MG63 (cell line): ENCODE data around the gene MICB. TPM values are rescaled to one million over a fixed set of nuclear protein-coding genes. Genes with fewer than 3 reads are reported as not detected.
A peak's percentile ranks its signal among the peaks of the same experiment; 100 is the strongest.
"Not testable (repeated sequence)": the region's sequence is repeated elsewhere in the genome, so short reads cannot be mapped to it uniquely, and the experiment has no call there.

Source experiments
- DNase-seq: peaks from one replicate; pipeline ENCODE4 v3.0.0-alpha.2; 2020
- H3K27me3 ChIP-seq: fragments of 250-450 bp; sonication (Bioruptor Pico); 2 replicates; pipeline ENCODE4 v1.5.1; 2020; ENCODE audit warnings: mild to moderate bottlenecking, moderate library complexity
- H3K36me3 ChIP-seq: fragments of 250-450 bp; sonication (Bioruptor Pico); 2 replicates; pipeline ENCODE4 v1.5.1; 2020; ENCODE audit warnings: mild to moderate bottlenecking, moderate library complexity
- H3K4me3 ChIP-seq: fragments of 250-450 bp; sonication (Bioruptor Pico); 2 replicates; pipeline ENCODE4 v1.5.1; 2020; ENCODE audit warnings: mild to moderate bottlenecking, moderate library complexity
- H3K9me3 ChIP-seq: fragments of 250-450 bp; sonication (Bioruptor Pico); 2 replicates; pipeline ENCODE4 v1.5.1; 2020; ENCODE audit warnings: mild to moderate bottlenecking, moderate library complexity
- total RNA-seq: library from RNA; depleted of rRNA; stranded (reverse); fragments of >200 nt; shearing (Covaris generic); gene quantifications from 2 replicates; pipeline ENCODE4 v1.2.3, GENCODE V29; 2014; ENCODE audit warnings: low replicate concordance

MICB gene
- total RNA-seq, 1 experiment from 2014 or later, result 17.6 TPM

GRCh38 chr6:31471711-31472110 lies 26.2 kb upstream of the MICB start:
- Histone ChIP-seq H3K27me3 (no peaks in the 10 kb centered on the region), H3K4me3 (no peak overlapping the region), H3K9me3 (no peaks in the 10 kb centered on the region), H3K36me3 (no peaks in the 10 kb centered on the region)
- DNase-seq, result no peak

GRCh38 chr6:31472259-31472658 lies 25.7 kb upstream of the MICB start:
- Histone ChIP-seq H3K9me3 (no peaks in the 10 kb centered on the region), H3K27me3 (no peaks in the 10 kb centered on the region), H3K36me3 (no peaks in the 10 kb centered on the region), H3K4me3 (no peak overlapping the region)
- no peak for DNase-seq

GRCh38 chr6:31473244-31473643 lies 24.7 kb upstream of the MICB start:
- Histone ChIP-seq H3K4me3 (no peak overlapping the region), H3K9me3 (no peaks in the 10 kb centered on the region), H3K36me3 (no peaks in the 10 kb centered on the region)

GRCh38 chr6:31473780-31474761 lies 23.9 kb upstream of the MICB start:
- Histone ChIP-seq H3K9me3 (no peaks in the 10 kb centered on the region), H3K4me3 (no peak overlapping the region), H3K27me3 (no peaks in the 10 kb centered on the region), H3K36me3 (no peaks in the 10 kb centered on the region)
- peak; percentile 83 for DNase-seq

More at GRCh38 chr6:31473244-31473643, 24.7 kb upstream of the MICB start:
- no peaks in the 10 kb centered on the region for H3K27me3 ChIP-seq
- no peak for DNase-seq

GRCh38 chr6:31474871-31475286 lies 23.1 kb upstream of the MICB start:
- no peaks in the 10 kb centered on the region for H3K27me3 ChIP-seq
- H3K4me3 ChIP-seq, result no peak overlapping the region
- no peaks in the 10 kb centered on the region for H3K36me3 ChIP-seq
- no peak for DNase-seq
- no peaks in the 10 kb centered on the region for H3K9me3 ChIP-seq

GRCh38 chr6:31476515-31477139 lies 21.3 kb upstream of the MICB start:
- DNase-seq, result no peak
- Histone ChIP-seq H3K4me3 (no peak overlapping the region), H3K9me3 (no peaks in the 10 kb centered on the region), H3K27me3 (no peaks in the 10 kb centered on the region), H3K36me3 (no peaks in the 10 kb centered on the region)

- no peaks in the 10 kb centered on the region for H3K9me3 ChIP-seq
- no peak for DNase-seq
- H3K27me3 ChIP-seq, result no peaks in the 10 kb centered on the region
- H3K36me3 ChIP-seq, result no peaks in the 10 kb centered on the region
- no peak overlapping the region for H3K4me3 ChIP-seq
Observed at GRCh38 chr6:31477521-31477920, 20.4 kb upstream of the MICB start.

- no peak for DNase-seq
- H3K9me3 ChIP-seq, result no peaks in the 10 kb centered on the region
- H3K36me3 ChIP-seq, result no peaks in the 10 kb centered on the region
- no peaks in the 10 kb centered on the region for H3K27me3 ChIP-seq
- no peak overlapping the region for H3K4me3 ChIP-seq
Observed at GRCh38 chr6:31478186-31478950, 19.6 kb upstream of the MICB start.

- H3K27me3 ChIP-seq, result no peaks in the 10 kb centered on the region
- no peak for DNase-seq
- H3K36me3 ChIP-seq, result no peaks in the 10 kb centered on the region
- H3K9me3 ChIP-seq, result no peaks in the 10 kb centered on the region
- no peak overlapping the region for H3K4me3 ChIP-seq
Observed at GRCh38 chr6:31479151-31479932, 18.6 kb upstream of the MICB start.

GRCh38 chr6:31479933-31480535 lies 17.9 kb upstream of the MICB start:
- no peaks in the 10 kb centered on the region for H3K36me3 ChIP-seq
- H3K9me3 ChIP-seq, result no peaks in the 10 kb centered on the region
- H3K27me3 ChIP-seq, result no peaks in the 10 kb centered on the region
- DNase-seq, result no peak
- H3K4me3 ChIP-seq, result no peak overlapping the region

GRCh38 chr6:31480574-31480973 lies 17.4 kb upstream of the MICB start:
- H3K9me3 ChIP-seq, result no peaks in the 10 kb centered on the region
- H3K36me3 ChIP-seq, result no peaks in the 10 kb centered on the region
- H3K4me3 ChIP-seq, result no peak overlapping the region
- no peaks in the 10 kb centered on the region for H3K27me3 ChIP-seq
- no peak for DNase-seq

- no peaks in the 10 kb centered on the region for H3K27me3 ChIP-seq
- no peak for DNase-seq
- no peak overlapping the region for H3K4me3 ChIP-seq
- no peaks in the 10 kb centered on the region for H3K9me3 ChIP-seq
- H3K36me3 ChIP-seq, result no peaks in the 10 kb centered on the region
Observed at GRCh38 chr6:31483392-31483791, 14.6 kb upstream of the MICB start.

- no peak overlapping the region for H3K4me3 ChIP-seq
- H3K36me3 ChIP-seq, result no peaks in the 10 kb centered on the region
- H3K9me3 ChIP-seq, result no peaks in the 10 kb centered on the region
- no peak for DNase-seq
- no peaks in the 10 kb centered on the region for H3K27me3 ChIP-seq
Observed at GRCh38 chr6:31485055-31485454, 12.9 kb upstream of the MICB start.

GRCh38 chr6:31486065-31486837 lies 11.7 kb upstream of the MICB start:
- not testable (repeated sequence) for H3K36me3 ChIP-seq, H3K9me3 ChIP-seq, DNase-seq, H3K4me3 ChIP-seq, H3K27me3 ChIP-seq

- H3K27me3 ChIP-seq, H3K36me3 ChIP-seq, H3K9me3 ChIP-seq, DNase-seq, H3K4me3 ChIP-seq: not testable (repeated sequence)
Observed at GRCh38 chr6:31487674-31488073, 10.3 kb upstream of the MICB start.
